Endothelial cell of umbilical vein (primary cell): Measurements from ENCODE around the gene CHURC1.

Experiments
- CTCF ChIP-seq, 2 donors: IDR thresholded peaks; 1 replicate in 1 of 2; 2 replicates in 1 of 2; pipeline ENCODE4 v1.5.1; 2011; ENCODE audit warnings: low read length in 2 of 2, mild to moderate bottlenecking in 2 of 2, moderate library complexity in 2 of 2, control low read depth in 1 of 2, inconsistent platforms in 1 of 2, low read depth in 1 of 2; ENCODE audit not compliant: insufficient read depth in 1 of 2; ENCODE audit errors: extremely low read depth in 1 of 2
- EZH2 ChIP-seq: IDR thresholded peaks from 2 replicates; pipeline ENCODE4 v1.6.1; 2012; ENCODE audit warnings: borderline replicate concordance, low read depth, mild to moderate bottlenecking, moderate library complexity, low read length, inconsistent platforms; ENCODE audit not compliant: severe bottlenecking
- FOS ChIP-seq: IDR thresholded peaks from 2 replicates; pipeline ENCODE4 v1.6.1; 2011; ENCODE audit warnings: mild to moderate bottlenecking, low read length, moderate library complexity, borderline replicate concordance; ENCODE audit not compliant: insufficient read depth
- GATA2 ChIP-seq: IDR thresholded peaks from 2 replicates; pipeline ENCODE4 v1.7.0; 2011; ENCODE audit warnings: low read depth, mild to moderate bottlenecking, moderate library complexity, mixed read lengths, low read length; ENCODE audit not compliant: insufficient read length, insufficient read depth
- JUN ChIP-seq: IDR thresholded peaks from 2 replicates; pipeline ENCODE4 v1.6.1; 2011; ENCODE audit warnings: borderline replicate concordance, low read depth; ENCODE audit not compliant: insufficient read length, insufficient read depth
- MAX ChIP-seq: IDR thresholded peaks from 2 replicates; pipeline ENCODE4 v1.6.1; 2011; ENCODE audit not compliant: insufficient read depth, insufficient read length
- MYC ChIP-seq: IDR thresholded peaks from one replicate; pipeline ENCODE4 v1.6.1; 2011; ENCODE audit warnings: mild to moderate bottlenecking, low read depth, low read length
- POLR2A ChIP-seq: IDR thresholded peaks from 2 replicates; pipeline ENCODE4 v1.6.1; 2012; ENCODE audit warnings: low read depth, mild to moderate bottlenecking, control low read depth, low read length
- POLR2AphosphoS5 ChIP-seq: IDR thresholded peaks from 2 replicates; pipeline ENCODE4 v1.6.1; 2012; ENCODE audit warnings: low read depth, mild to moderate bottlenecking, control low read depth, low read length, moderate library complexity; ENCODE audit not compliant: insufficient read depth

GRCh38 chr14:64870160-64870559, 44.1 kb upstream of the CHURC1 start:
- TF ChIP-seq POLR2A (no peak), EZH2 (no peak), CTCF (IDR thresholded peaks at IDR 0.05; ENCODE audit: extremely low read depth in 1 of 2, insufficient read depth in 1 of 2, low read depth in 1 of 2, low read length in 2 of 2) (no peak), POLR2AphosphoS5 (no peak), MYC (no peak), JUN (no peak), MAX (no peak), FOS (no peak), GATA2 (no peak)
